B cell (primary cell): Measurements from ENCODE around the gene TWSG1.

ENCODE experiments used
- EZH2 ChIP-seq: IDR thresholded peaks from 2 replicates; pipeline ENCODE4 v1.6.1; 2012; ENCODE audit warnings: borderline replicate concordance, low read depth, mild to moderate bottlenecking, moderate library complexity, low read length; ENCODE audit not compliant: insufficient read depth, poor library complexity, severe bottlenecking
- TF ChIP-seq, protein P1 (sequence below): fragments of 200-600 bp; IDR thresholded peaks from one replicate; pipeline ENCODE4 v1.8.0; 2022; ENCODE audit warnings: antibody characterized with exemption, mild to moderate bottlenecking

DNA sequence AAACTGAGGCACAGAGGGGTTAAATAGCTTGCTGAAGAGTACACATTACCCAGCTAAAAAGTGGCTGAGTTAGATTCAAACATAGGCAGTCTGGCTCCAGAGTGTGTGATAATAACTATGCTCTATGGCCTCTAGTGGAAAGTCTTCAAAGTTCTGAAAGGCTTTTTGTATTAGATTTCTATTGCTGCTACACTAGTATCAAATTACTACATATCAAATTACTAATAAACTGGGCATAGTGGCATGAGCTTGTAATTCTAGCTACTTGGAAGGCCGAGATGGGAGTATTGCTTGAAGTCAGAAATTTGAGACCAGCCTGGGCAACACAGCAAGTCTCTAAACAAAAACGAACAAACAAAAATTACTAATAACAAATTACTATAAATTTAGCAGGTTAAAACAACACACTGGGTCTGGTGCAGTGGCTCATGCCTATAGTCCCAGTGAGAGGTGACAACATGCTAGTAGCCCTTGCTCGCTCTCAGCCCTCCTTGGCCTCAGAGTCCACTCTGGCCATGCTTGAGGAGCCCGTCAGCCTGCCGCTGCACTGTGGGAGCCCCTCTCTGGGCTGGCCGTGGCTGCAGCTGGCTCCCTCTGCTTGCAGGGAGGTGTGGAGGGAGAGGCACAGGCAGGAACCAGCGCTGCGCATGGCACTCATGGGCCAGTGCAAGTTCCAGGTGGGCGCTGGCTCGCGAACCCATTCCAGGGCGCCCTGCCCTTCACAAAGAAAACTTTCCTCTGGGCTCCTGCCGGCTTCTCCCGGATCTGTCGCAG lies 38.2 kb upstream of the TWSG1 start:
- TF ChIP-seq, protein P1, sequence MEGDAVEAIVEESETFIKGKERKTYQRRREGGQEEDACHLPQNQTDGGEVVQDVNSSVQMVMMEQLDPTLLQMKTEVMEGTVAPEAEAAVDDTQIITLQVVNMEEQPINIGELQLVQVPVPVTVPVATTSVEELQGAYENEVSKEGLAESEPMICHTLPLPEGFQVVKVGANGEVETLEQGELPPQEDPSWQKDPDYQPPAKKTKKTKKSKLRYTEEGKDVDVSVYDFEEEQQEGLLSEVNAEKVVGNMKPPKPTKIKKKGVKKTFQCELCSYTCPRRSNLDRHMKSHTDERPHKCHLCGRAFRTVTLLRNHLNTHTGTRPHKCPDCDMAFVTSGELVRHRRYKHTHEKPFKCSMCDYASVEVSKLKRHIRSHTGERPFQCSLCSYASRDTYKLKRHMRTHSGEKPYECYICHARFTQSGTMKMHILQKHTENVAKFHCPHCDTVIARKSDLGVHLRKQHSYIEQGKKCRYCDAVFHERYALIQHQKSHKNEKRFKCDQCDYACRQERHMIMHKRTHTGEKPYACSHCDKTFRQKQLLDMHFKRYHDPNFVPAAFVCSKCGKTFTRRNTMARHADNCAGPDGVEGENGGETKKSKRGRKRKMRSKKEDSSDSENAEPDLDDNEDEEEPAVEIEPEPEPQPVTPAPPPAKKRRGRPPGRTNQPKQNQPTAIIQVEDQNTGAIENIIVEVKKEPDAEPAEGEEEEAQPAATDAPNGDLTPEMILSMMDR = no peak
- no peak for TF ChIP-seq EZH2
